Transverse colon (tissue), 4 donors: ENCODE measurements around the gene OTOGL. TPM values are rescaled to one million over a fixed set of nuclear protein-coding genes. Genes with fewer than 3 reads are reported as not detected.

ENCODE experiments used
- DNase-seq: peaks from one replicate; pipeline ENCODE4 v3.0.0-alpha.2; 2019
- H3K27ac ChIP-seq, 4 donors: fragments of 200-600 bp; sonication (generic); 2 replicates each; pipeline ENCODE4 v1.5.1; 2016 to 2018; ENCODE audit warnings: inconsistent platforms in 4 of 4
- H3K27me3 ChIP-seq: fragments of 200-600 bp; sonication (generic); 2 replicates; pipeline ENCODE4 v1.5.1; 2017; ENCODE audit warnings: inconsistent platforms
- H3K36me3 ChIP-seq, 4 donors: fragments of 200-600 bp; sonication (generic); 2 replicates each; pipeline ENCODE4 v1.5.1; 2017 to 2019; ENCODE audit warnings: inconsistent platforms in 4 of 4
- H3K4me1 ChIP-seq, 4 donors: fragments of 200-600 bp; sonication (generic); 2 replicates each; pipeline ENCODE4 v1.5.1; 2017 to 2020; ENCODE audit warnings: inconsistent platforms in 4 of 4
- H3K4me3 ChIP-seq, 4 donors: fragments of 200-600 bp; sonication (generic); 1 replicate in 1 of 4; 2 replicates in 3 of 4; pipeline versions ENCODE4 v1.5.1 to v1.6.1; 2017 to 2019; ENCODE audit warnings: inconsistent platforms in 4 of 4
- H3K9me3 ChIP-seq, 2 donors: fragments of 200-600 bp; sonication (generic); 2 replicates each; pipeline ENCODE4 v1.5.1; 2017 to 2019; ENCODE audit warnings: inconsistent platforms in 2 of 2
- EP300 ChIP-seq: sonication (generic); formaldehyde crosslinking; IDR thresholded peaks from one replicate; pipeline ENCODE4 v1.6.1; 2017; ENCODE audit warnings: antibody characterized with exemption, low read depth
- POLR2A ChIP-seq: fragments of 450-650 bp; IDR thresholded peaks from one replicate; pipeline ENCODE4 v1.6.1; 2016; ENCODE audit warnings: antibody characterized with exemption, mild to moderate bottlenecking, moderate library complexity
- POLR2AphosphoS5 ChIP-seq, 3 donors: sonication (generic); formaldehyde crosslinking; IDR thresholded peaks; one replicate each; pipeline ENCODE4 v1.6.1; 2016; ENCODE audit warnings: antibody characterized with exemption in 3 of 3
- WGBS, 2 donors: methylation state at CpG; one replicate each; pipeline ENCODE4 v1.1.5; 2018; ENCODE audit warnings: low coverage in 1 of 2; 5-methylcytosine and 5-hydroxymethylcytosine counted together
- in situ Hi-C, 4 donors: fragments of 200-750 bp; cut with MboI; loops; one replicate each; pipeline versions ENCODE4 v1.15.0 to v1.15.1; 2017; ENCODE audit warnings: low sequenced_read_pairs in 3 of 4, low pct_ligation_motif_present in 1 of 4, low pct_unique_long_range_greater_than_20kb in 1 of 4
- intact Hi-C: fragments of 100-400 bp; cut with DNase I; formaldehyde crosslinking; loops from one replicate; pipeline ENCODE4 v1.15.1; 2023; ENCODE audit warnings: low total_unique reads
- total RNA-seq, 4 donors: library from RNA; depleted of rRNA; stranded (reverse); fragments of >200 nt; gene quantifications; one replicate each; pipeline ENCODE4 v1.1.0, GENCODE V29; 2016
- TF ChIP-seq, protein P1 (sequence below), 5 experiments: fragments of 200-600 bp in 3 of 5; fragments of 450-650 bp in 2 of 5; sonication (generic) in 3 of 5; IDR thresholded peaks; 1 replicate in 2 of 5; 2 replicates in 3 of 5; pipeline ENCODE4 v1.5.1; 2016 to 2017; ENCODE audit warnings: antibody characterized with exemption in 5 of 5, inconsistent platforms in 3 of 5, mild to moderate bottlenecking in 2 of 5, moderate library complexity in 1 of 5

Gene OTOGL
- total RNA-seq, 4 donors from 2014 or later: 0.32 to 0.60 (median 0.41) TPM; not detected in 1

DNA sequence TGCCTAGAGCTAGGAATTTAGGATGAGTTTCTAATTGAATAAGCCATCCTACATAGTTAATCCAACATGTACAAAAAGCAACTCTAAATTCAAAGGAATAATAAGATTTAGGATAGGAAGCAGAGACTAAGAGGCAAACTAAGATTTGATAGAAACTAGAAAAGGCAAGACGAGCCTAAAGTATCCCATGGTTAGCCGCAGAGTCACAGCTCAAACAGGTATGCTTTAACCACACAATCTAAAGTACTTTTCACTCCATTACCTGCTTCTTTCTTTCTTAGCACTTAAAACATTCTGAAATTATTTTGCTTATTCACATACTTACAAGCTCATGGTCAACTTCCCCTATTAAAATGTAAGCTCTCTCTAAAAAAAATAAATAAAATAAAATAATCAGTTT lies 51.8 kb downstream of the OTOGL start:
- Histone ChIP-seq H3K27me3 (no peaks in the 10 kb centered on the region), H3K4me1 (no peaks in the 10 kb centered on the region), H3K27ac (no peak overlapping the region), H3K4me3 (no peak overlapping the region), H3K36me3 (no peaks in the 10 kb centered on the region), H3K9me3 (no peaks in the 10 kb centered on the region)
- intact Hi-C loops: no loop called here
- TF ChIP-seq, protein P1, sequence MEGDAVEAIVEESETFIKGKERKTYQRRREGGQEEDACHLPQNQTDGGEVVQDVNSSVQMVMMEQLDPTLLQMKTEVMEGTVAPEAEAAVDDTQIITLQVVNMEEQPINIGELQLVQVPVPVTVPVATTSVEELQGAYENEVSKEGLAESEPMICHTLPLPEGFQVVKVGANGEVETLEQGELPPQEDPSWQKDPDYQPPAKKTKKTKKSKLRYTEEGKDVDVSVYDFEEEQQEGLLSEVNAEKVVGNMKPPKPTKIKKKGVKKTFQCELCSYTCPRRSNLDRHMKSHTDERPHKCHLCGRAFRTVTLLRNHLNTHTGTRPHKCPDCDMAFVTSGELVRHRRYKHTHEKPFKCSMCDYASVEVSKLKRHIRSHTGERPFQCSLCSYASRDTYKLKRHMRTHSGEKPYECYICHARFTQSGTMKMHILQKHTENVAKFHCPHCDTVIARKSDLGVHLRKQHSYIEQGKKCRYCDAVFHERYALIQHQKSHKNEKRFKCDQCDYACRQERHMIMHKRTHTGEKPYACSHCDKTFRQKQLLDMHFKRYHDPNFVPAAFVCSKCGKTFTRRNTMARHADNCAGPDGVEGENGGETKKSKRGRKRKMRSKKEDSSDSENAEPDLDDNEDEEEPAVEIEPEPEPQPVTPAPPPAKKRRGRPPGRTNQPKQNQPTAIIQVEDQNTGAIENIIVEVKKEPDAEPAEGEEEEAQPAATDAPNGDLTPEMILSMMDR (IDR thresholded peaks at IDR 0.05): no peak
- TF ChIP-seq EP300: no peak
- TF ChIP-seq POLR2A: no peak
- no peak for TF ChIP-seq POLR2AphosphoS5 (IDR thresholded peaks at IDR 0.05)
- DNase-seq: no peak
- 88 to 89% methylated on average over 2 of the region's 2 CpGs for WGBS, 2 donors
- in situ Hi-C loops: no loop called here

DNA sequence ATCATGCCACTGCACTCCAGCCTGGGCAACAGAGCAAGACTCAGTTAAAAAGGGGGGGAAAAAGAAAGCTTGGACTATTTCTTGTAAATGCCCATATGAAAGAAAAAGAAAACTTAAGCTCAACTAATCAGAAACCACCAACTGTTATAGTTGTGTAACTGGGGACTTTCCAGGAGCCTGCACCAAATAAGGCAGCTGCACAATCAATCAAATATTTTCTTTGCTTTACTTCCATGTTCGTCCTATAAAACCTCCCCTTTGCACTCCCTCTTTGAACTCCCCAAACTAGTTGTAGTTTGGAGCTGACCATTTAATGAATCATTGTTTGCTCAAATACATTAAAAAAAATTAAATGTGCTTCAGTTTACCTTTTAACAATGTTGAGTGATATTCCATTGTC lies 54.9 kb downstream of the OTOGL start:
- 16 to 20% methylated on average over 1 of the region's 1 CpG for WGBS, 2 donors
- Histone ChIP-seq H3K27ac (no peak overlapping the region), H3K9me3 (no peaks in the 10 kb centered on the region), H3K4me3 (no peak overlapping the region), H3K27me3 (no peaks in the 10 kb centered on the region), H3K36me3 (no peaks in the 10 kb centered on the region), H3K4me1 (no peaks in the 10 kb centered on the region)
- DNase-seq: no peak
- in situ Hi-C loops (no loop called here), intact Hi-C loops (no loop called here)
- no peak for TF ChIP-seq POLR2AphosphoS5 (IDR thresholded peaks at IDR 0.05)
- no peak for TF ChIP-seq POLR2A
- TF ChIP-seq, protein P1 (IDR thresholded peaks at IDR 0.05): no peak
- no peak for TF ChIP-seq EP300

DNA sequence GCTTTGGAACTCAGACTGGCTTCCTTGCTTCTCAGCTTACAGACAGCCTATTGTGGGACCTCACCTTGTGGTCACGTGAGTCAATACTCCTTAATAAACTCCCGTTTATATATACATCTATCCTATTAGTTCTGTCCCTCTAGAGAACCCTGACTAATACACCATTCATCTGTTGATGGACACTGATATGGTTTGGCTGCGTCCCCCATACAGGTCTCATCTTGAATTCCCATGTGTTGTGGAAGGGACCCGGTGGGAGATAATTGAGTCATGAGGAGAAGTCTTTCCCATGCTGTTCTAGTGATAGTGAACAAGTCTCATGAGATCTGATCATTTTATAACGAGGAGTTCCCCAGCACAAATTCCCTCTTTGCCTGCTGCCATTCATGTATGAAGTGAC lies 57.0 kb downstream of the OTOGL start:
- Histone ChIP-seq H3K27ac (no peak overlapping the region), H3K4me3 (no peak overlapping the region), H3K36me3 (no peaks in the 10 kb centered on the region), H3K4me1 (no peaks in the 10 kb centered on the region), H3K27me3 (no peaks in the 10 kb centered on the region), H3K9me3 (no peaks in the 10 kb centered on the region)
- in situ Hi-C loops: no loop called here
- TF ChIP-seq POLR2A: no peak
- TF ChIP-seq, protein P1 (IDR thresholded peaks at IDR 0.05): no peak
- no peak for TF ChIP-seq EP300
- WGBS, 2 donors: 82 to 100% methylated on average over 2 to 5 of the region's 5 CpGs
- intact Hi-C loops: no loop called here
- no peak for DNase-seq

DNA sequence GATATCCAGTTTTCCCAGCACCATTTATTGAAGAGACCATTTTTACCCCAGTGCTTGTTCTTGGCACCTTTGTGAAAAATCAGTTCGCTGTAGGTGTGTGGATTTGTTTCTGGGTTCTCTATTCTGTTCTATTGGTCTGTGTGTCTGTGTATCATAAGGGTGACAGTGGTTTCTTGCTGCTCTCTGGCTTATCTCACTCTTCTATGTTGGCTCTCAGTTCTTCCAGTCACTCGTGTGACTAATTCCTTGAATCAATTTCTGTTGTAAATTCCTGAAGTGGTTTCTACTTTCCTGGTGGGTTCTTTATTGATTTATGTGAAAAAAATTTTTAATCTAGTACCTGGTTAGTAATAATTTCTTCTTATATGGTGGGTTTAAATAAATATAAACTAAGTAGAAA lies 58.3 kb downstream of the OTOGL start:
- intact Hi-C loops: no loop called here
- no peaks in the 10 kb centered on the region for H3K27me3 ChIP-seq
- no peaks in the 10 kb centered on the region for H3K9me3 ChIP-seq
- WGBS, 2 donors: 41 to 42% methylated on average over 2 of the region's 2 CpGs
- TF ChIP-seq, protein P1 (IDR thresholded peaks at IDR 0.05): no peak
- no peak for TF ChIP-seq EP300
- TF ChIP-seq POLR2A: no peak
- TF ChIP-seq POLR2AphosphoS5 (IDR thresholded peaks at IDR 0.05): no peak
- in situ Hi-C loops: no loop called here
- H3K36me3 ChIP-seq: no peaks in the 10 kb centered on the region
- no peak overlapping the region for H3K4me3 ChIP-seq
- no peak overlapping the region for H3K27ac ChIP-seq
- no peak for DNase-seq
- H3K4me1 ChIP-seq: no peaks in the 10 kb centered on the region
